GM18870 (cell line): ENCODE data around the gene TEAD1.

Source experiments
- ATAC-seq: cut with Tn5 transposase; IDR thresholded peaks from one replicate; pipeline ENCODE4 v1.9.1; 2021; ENCODE audit warnings: moderate library complexity; ENCODE audit not compliant: unreplicated experiment

TEAD1 gene

GRCh38 chr11:12963792-12964536 is 289.7 kb downstream of the TEAD1 start:
- ATAC-seq, result no peak

- ATAC-seq, result no peak
Measured at GRCh38 chr11:12964650-12965049, 290.4 kb downstream of the TEAD1 start.

GRCh38 chr11:12966002-12966401 is 291.8 kb downstream of the TEAD1 start:
- no peak for ATAC-seq

GRCh38 chr11:12968101-12968500 is 293.9 kb downstream of the TEAD1 start:
- ATAC-seq, result no peak

- ATAC-seq, result no peak
Measured at GRCh38 chr11:12968826-12969225, 294.6 kb downstream of the TEAD1 start.

- no peak for ATAC-seq
Measured at GRCh38 chr11:12971955-12972354, 297.7 kb downstream of the TEAD1 start.

GRCh38 chr11:12973528-12974181 is 299.4 kb downstream of the TEAD1 start:
- no peak for ATAC-seq

GRCh38 chr11:12975195-12975594 is 301.0 kb downstream of the TEAD1 start:
- no peak for ATAC-seq

GRCh38 chr11:12979928-12980689 is 305.9 kb downstream of the TEAD1 start:
- no peak for ATAC-seq

- no peak for ATAC-seq
Measured at GRCh38 chr11:12981676-12982522, 307.7 kb downstream of the TEAD1 start.

GRCh38 chr11:12983336-12983735 is 309.1 kb downstream of the TEAD1 start:
- ATAC-seq, result no peak

GRCh38 chr11:12986194-12986898 is 312.1 kb downstream of the TEAD1 start:
- no peak for ATAC-seq

GRCh38 chr11:12989428-12990161 is 315.4 kb downstream of the TEAD1 start:
- no peak for ATAC-seq

GRCh38 chr11:12990162-12990480 is 315.9 kb downstream of the TEAD1 start:
- ATAC-seq, result no peak

GRCh38 chr11:12991426-12991825 is 317.2 kb downstream of the TEAD1 start:
- ATAC-seq, result no peak

- no peak for ATAC-seq
Measured at GRCh38 chr11:12993626-12994025, 319.4 kb downstream of the TEAD1 start.
